GM12875 (cell line): ENCODE data around the gene FGF18.

Source experiments
- H3K4me3 ChIP-seq: one replicate; pipeline ENCODE4 v1.5.1; 2011; ENCODE audit warnings: low read depth, low read length, control low read depth
- CTCF ChIP-seq: IDR thresholded peaks from 2 replicates; pipeline ENCODE4 v1.5.1; 2011; ENCODE audit warnings: low read depth, mild to moderate bottlenecking, control low read depth, inconsistent platforms, low read length, moderate library complexity, borderline replicate concordance; ENCODE audit not compliant: insufficient read depth

Gene FGF18

DNA sequence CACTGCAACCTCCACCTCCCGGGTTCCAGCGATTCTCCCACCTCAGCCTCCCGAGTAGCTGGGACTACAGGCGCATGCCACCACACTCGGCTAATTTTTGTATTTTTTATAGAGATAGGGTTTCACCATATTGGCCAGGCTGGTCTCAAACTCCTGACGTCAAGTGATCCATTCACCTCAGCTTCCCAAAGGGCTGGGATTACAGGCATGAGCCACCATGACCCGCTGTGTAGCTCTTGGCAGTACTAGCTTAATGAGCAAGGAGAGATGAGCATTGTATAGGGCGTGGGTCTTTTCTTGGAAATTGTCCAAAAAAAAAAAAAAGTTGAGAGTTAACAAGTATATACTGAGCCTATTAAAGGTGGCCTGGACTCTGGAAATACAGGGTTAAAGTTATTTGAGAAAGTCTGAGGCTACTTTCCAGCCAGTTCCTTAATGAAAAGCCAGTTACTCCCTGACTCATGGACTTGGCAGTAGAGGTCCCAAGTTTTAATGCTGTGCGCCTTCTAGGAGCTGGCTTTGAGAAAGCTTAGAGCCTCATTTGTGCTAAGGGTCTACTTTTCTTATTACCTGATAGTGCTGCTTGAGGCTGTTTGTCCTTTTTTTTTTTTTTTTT lies 4.2 kb upstream of the FGF18 start:
- no peak overlapping the region for H3K4me3 ChIP-seq
- no peak for TF ChIP-seq CTCF

- H3K4me3 ChIP-seq, result no peak overlapping the region
- TF ChIP-seq CTCF, result no peak
Observed at GRCh38 chr5:171416160-171417049, 3.0 kb upstream of the FGF18 start.

DNA sequence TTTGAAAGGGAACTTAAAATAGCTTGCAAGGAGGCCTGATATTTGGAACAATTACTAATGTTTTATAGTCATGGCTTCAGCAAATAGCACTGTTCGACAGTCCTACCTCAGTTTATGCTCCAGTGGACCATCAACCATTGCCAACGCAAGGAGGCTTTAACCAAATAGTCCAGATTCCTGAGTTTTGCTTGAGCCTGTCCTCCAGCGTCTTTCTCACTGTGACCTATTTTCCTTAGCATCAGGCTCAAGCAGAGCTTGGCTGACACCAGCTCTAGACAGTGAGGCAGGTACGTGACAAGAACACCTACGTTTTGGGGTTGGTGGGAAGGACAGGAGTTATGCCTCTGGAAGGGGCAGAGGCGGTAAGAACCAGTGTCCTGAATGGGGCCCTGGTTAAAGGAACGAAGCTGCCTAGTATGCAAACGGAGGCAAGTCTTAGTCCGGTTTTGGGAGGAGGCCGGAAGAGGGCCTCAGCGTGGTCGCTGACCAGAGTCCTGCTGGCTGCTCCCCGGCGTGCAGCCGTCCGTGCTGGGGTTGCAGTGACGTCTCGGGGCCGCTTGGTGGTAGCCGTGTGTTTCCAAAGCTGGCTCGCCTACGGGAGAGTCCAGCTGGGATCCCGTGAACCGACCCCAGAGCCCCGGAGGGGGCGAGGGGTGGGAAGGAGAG lies 998 bp upstream of the FGF18 start:
- H3K4me3 ChIP-seq, result peak overlapping the region; percentile 46
- TF ChIP-seq CTCF, result peak; percentile 94

- no peak for TF ChIP-seq CTCF
- H3K4me3 ChIP-seq, result peak overlapping the region; percentile 26
Observed at GRCh38 chr5:171419688-171420430, 412 bp downstream of the FGF18 start.

GRCh38 chr5:171420431-171421241 lies 1.2 kb downstream of the FGF18 start:
- no peak for TF ChIP-seq CTCF
- no peak overlapping the region for H3K4me3 ChIP-seq
